Activated CD8-positive, alpha-beta memory T cell treated with anti-CD3 and anti-CD28 coated beads for 24 hours (primary cell): ENCODE results near the gene ARFGEF3.

ENCODE experiments used
- DNase-seq: peaks from one replicate; pipeline ENCODE4 v3.0.0-alpha.2; 2020

ARFGEF3 gene

DNA sequence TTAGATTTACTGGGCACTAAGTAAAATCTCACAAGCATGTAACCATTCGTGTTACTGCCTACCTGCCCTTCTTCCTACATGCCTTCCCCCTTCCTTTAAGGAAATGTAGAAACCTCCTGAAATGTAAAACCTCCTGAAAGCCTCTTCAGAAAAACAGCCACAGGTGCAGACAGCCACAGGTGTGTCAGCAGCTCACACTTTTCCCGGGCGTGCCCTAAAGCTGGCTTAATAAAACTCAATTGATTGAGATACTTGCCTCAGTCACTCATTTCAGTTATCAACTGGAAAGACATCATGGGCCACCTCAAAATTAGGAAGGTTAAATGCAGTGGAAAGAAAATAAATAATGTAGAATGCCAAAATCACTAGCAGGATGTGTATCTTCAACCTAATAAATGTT, 79.6 kb downstream of the ARFGEF3 start:
- no peak for DNase-seq

DNA sequence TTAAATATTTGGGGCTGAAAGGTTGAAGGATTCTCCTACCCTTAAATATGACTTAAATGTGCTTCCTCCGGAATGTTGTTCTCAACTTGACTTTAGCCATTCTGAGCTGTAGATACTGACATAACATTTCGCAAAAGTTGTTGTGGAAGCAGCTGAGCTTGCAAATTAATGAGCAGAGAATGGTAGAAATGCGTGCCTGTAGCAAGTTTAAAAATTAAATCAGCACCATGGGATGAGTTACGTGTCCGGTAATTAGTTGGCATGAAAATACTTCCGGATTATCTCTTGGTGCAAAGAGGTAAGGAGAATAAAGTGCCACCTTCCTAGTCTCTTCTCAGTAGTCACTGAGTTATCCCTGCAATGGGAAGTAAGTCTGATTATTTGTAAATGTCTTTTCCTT, 80.2 kb downstream of the ARFGEF3 start:
- DNase-seq: no peak

DNA sequence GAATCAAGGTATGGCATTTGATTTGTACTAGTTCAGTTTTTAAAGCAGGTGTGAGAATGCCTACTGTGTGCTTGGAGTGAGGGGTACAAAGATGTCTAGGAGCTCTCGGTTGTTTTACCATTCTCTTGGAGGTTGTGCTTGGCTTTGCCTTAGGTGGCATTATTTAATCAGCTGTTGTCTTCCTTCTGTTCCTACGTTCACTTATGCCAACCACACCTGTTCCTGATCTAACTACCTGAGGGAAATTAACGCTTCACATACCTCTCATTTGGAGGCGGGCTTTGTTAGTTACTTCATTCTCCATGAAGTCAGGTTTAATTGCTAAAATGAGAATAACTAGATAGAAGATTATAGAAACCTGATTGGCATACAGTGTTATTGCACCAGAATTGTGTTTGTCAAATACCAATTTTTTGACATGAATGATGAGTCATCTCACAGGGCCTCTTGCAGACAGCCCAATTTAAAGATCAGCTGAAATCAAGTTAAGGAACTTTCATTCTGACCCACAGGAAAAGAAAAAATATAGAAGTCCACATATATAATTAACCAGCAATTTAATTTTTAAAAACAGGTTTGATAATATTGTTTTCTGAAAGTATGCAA, 81.4 kb downstream of the ARFGEF3 start:
- DNase-seq: no peak

DNA sequence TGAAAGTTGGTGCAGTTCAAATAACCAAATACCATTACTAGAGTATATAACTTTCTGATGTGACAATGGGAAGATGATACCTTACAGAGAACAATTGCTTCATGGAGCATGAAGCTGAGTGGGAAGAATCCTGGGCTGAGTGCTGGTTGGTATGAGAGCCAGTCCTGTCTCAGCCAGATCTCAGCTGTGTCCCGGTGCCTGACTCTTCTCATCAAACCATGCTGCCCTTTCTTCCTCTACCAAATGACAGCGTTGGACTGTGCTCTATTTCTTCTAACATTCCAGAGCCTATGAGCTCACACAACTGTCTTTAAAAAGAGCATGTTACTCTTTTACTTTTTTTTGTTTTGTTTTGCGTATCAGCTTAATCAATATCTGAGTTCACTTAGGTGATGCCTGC, 84.0 kb downstream of the ARFGEF3 start:
- DNase-seq: no peak

DNA sequence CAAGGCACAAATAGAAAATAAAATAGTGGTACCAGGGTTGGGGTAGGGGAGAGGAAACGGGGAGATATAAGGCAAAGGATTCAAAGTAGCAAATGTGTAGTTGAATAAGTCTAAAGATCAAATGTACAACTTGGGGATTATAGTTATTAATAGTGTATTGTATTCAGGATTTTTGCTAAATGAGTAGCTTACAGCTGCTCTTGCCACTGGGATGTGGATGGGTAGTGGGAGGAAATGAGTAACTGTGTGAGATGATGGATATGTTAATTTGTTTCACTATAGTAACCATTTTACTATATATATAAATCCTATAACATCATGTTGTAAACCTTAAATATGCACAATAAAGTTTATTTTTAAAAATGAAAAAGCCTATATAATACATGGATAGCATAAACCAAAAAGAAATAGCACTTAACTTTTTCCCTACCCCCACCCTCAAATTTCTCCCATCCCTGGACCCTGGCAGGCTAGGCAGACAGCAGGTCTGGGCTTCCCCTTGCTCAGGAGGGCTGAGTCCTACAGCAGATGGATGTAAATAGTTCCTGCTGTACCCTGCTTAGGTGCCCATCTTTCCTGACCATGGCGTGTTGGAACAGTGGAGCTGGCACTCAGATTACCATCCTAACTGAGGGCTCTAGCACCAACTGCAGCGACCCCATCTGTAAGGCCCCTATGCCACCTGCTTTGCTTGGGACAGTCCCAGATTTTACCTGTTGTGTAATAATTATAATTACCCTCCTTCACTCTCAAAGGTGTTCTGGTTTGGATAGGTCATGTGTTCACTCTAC, 85.1 kb downstream of the ARFGEF3 start:
- DNase-seq: no peak

DNA sequence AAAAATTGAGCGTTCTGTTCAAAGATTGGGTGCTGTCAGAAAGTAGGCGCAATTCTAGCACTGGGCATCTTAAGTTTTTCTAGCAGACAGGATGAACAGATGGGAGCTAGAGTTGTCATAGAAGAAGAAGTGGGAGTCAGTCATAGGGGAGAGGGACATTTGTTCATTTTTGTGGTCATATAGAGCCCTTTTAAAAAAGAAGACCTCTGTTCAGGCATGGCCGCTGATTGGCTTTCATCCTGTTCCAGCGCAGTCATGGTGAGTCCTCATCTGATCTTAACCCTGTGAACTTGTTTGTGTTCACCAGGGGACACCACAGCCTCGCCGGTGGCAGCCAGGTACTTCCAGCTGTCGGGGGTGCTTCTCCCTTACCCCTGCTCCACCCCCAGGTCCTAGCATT, 86.3 kb downstream of the ARFGEF3 start:
- DNase-seq: no peak

DNA sequence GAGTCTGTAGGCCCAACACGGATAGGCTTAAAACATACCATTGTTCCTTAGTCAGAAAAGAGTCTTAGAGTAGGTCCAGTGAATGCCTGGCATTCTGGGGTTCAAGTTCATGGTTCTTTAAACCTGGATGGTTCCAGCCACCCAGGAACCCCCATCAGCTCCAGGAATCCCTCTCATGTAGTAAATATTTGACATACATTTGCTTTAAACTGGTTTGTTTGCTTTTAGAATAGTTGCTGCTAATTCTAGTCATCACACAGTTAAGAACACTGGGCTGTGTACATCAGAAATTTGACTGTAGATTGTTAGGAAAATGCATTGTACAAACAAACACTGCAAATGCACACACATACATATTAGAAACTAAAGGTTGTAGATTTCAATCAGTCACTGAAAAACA, 87.1 kb downstream of the ARFGEF3 start:
- no peak for DNase-seq

DNA sequence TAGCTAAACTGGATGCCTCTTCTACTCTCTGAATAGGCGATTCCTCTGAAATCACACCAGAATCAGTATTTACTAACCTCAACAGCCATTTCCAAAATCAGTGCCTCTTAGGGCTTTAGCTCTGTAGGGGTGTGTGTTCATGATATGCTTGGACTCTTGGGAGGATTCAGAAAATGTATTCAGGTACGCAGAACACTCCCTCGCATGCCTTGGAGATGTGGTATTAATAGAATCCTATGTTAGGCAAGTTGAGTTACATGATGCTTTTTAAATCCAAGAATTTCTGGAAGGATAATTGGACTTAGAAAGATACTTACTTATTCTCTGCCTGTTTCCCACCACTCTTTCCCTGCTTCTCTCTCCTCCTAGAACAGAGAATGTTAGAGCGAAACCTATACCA, 88.3 kb downstream of the ARFGEF3 start:
- no peak for DNase-seq

DNA sequence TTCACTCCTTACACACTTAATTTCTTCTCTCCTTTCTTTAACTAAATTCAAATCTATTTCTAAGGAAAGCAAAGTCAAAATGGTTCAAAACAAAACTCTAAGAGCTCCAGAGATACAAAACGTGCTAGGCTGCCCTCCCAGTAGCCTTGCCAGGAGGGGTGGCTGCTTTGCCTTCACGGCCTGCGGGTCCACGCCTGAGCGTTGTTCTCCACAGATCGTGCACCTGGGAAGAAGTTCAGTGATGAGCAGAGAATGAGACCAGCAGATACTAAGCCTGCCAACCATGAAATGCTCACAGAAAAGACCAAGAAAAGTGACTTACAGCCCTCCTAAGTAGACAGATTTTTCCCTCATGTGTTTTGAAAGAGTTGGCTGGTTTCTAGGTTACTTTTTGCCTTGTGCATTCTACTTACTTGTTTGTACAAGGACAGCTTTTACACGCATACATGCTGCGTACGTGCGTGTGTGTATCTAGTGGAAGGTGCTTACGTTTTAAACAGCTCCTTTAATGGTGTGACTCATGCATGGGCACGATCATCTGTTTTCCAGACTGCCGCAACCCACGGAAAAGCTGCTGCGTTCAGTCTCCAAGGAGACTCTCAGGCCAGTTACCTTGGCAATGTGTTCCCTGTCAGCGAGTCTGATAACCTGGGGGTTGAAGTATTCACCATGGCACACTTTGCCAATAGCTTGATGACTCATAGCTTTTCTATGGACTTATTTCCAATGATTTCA, 88.9 kb downstream of the ARFGEF3 start:
- DNase-seq: no peak

DNA sequence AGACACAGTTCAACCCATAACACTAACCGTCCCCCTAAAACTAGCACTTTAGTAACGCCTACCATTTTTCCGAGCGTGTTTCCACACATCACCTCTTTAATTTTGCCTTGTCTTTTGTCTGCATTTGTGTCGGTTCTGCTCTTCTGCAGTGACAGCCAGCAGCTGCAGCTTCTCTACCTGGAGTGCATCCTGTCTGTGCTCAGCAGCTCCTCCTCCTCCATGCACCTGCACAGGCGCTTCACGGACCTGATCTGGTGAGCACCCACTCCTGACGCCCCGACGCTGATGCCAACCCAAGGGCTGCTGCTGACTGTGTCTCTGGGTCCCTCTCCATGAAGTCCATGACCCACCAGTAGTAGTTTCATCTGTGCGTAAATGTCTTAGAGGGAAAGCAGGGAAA, 92.0 kb downstream of the ARFGEF3 start:
- no peak for DNase-seq

DNA sequence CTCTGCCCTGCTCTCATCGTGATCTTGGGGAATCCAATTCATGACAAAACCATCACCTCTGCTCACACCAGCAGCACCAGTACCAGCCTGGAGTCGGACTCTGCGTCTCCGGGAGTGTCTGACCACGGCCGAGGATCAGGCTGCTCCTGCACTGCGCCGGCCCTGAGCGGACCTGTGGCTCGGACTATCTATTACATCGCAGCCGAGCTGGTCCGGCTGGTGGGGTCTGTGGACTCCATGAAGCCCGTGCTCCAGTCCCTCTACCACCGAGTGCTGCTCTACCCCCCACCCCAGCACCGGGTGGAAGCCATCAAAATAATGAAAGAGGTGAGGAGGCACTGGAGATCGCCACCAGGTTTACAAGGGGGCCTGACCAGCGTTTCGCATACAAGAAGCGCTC, 93.7 kb downstream of the ARFGEF3 start:
- no peak for DNase-seq

DNA sequence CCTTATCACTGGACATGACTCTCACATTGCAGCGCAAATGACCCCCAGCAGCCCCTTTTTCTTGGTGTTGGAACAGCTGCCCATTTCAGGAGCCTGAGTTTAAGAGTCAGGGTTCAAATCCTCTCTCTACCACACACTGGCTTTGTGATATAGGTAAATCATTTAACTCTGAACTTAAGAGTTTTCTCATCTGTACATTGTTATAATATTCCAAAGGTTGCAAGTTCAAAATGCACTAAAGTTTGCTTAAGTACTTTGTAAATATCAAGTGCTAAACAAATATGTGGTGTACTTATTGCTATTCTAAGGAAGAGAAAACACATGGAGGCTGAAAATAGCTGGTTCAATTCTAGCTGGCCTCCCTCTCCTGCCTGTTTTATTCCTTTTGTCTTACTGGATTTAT, 95.9 kb downstream of the ARFGEF3 start:
- DNase-seq: no peak

DNA sequence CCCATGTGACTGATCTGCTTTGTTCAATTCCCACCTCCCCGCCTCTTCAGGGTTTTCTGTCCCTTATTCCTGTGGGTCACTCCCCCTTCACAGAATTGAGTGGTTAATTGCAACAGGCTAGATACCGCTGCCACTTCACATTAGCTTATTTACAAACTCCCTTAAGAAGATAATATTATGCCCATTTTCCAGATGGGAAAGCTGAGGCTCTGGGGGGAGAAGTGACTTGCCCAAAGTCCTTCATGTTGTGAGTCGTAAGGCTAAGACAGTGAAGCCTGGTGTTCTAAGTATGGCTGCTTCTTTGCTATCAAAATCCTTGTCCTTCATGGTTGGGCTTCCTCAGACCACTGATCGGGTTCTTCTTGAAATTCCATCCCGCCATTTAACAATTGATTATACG, 96.5 kb downstream of the ARFGEF3 start:
- DNase-seq: no peak

DNA sequence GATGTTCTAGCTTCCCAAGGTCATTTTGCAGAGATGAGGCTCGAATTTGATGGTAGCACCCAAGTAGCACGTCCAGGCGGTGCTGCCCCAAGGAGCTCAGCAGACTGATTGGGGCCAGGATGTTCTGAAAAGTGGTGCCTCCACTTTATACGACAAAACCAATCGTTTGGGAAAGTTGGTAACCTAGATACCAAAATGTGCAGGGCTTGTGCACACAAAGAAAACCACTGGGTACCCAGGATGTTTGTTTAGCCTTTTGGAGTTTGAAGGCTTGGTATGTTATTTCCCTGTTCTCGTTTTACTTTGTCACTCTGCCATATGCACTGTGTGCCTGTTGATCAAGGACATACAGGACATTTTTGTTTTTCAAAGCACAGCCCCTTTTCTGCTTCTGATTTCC, 97.3 kb downstream of the ARFGEF3 start:
- no peak for DNase-seq

DNA sequence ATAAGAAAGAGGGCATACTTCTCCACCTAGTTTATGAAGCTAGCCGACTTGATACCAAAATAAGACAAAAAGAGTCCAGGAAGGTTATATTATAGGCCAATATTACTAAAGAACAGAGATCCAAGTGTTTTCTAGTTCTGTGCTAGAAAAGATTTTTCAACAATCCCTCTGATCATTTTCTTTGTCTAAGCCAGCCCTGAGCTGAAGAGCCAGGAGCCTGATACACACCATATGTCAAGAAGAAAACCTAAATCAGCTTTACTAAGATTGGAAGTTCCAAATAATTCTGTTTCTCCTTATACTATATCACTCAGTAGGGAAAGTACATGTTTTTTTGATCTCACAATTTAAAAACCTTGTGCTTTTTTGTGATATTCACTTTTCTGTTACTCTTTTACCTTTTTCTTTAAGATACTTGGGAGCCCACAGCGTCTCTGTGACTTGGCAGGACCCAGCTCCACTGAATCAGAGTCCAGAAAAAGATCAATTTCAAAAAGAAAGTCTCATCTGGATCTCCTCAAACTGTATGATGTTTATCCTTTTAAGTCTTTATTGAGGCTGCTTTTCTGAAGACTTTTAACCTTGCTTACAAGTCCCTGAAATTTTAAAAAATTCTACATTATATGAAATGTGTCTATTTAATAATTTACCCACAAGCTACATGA, 99.5 kb downstream of the ARFGEF3 start:
- DNase-seq: no peak

DNA sequence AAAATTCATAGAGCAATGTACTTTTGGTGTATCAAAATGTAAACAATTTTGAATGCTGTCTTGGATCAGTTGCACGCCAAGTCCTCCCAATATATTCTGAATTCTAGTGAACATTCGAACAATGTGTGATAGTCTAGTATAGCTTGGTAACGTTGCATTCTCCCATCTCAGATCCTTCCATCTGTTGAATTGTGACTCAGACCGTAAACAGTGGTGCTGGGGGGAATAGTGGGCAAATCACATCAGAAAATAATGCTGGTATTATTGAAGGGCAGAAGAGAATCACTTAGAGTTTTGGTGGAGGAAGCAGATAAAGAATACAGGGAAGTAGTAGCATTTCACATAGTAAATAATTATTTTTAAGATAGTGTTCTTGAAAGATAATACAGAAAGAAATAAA, 102.2 kb downstream of the ARFGEF3 start:
- no peak for DNase-seq

DNA sequence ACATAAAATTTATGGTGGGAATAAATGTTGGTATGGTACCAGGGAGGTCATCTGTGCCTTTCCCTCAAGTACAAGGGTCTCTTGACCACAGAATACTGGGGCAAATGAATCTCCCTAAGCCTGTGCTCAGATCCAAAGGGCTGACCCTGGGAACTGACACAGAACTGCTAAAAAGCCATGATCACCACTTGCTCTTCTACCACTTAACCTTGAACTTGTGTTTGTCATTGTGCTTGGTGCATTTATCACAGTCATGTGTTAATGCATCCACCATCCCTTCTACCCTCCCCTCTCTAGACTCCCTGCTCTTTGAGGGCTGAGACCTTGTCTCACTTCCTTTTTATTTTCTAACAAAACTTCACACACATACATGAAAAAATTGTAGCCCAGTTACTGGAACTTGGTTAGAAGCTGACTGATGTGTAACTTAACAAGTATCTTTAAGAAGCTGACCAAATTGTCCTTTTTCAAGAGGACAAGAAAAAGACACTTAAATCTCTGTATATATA, 102.7 kb downstream of the ARFGEF3 start:
- no peak for DNase-seq

DNA sequence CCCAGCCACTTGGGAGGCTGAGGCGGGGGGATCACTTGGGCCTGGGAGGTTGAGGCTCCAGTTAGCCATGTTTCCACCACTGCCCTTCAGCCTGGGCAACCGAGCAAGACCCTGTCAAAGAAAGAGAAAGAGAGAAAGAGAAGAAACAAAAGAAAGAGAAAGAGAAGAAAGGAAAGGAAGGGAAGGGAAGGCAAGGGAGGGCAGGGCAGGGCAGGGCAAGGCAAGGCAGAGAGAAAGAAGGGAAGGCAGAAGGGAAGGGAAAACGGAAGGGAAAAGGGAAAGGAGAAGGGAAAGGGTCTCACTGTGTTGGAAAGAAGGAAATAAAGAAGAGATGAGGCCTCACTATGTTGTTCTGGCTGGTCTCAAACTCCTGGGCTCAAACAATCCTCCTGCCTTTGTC, 104.4 kb downstream of the ARFGEF3 start:
- DNase-seq: no peak

DNA sequence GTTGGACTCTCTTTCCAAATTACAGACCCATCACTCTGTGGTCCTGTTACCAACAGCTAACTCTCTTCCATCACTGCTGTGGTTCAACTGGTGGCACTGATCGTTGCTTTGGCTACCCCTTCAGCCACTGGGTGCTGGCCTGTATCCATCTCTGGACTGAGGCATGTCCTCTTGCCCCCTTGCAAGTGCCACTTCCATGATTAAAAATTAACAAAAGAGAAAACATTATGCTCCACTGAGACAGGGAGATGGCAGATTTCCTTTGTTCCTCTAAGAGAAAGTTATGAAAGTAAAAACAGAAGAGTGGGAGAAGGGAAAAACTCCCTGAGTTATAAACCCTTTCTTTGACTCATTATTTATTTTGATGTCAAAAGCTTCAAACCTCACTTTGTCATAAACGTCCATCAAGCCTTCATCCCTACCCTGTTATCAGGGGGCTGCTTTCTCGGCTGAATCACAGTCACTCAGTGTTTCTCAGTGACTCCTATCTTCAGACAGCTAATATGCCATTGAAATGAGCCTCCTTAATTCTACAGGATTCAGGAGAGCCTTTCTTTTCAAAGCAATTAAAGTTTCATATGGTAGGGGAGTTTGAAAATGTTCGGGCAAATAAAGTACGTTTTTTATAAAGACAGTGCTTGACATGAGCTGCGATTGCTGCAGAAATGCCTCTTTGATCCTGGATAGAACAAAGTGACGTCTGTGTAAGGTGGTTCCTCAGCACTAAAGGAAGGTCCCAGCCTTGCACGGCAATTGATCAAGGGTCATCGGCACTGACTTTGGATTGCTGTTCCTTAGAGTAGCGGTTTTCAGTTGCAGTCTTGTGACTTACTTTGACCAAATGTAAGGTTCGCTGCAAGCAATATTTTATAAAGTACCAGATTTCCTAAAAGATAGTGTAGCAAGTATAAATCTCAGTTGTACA, 106.5 kb downstream of the ARFGEF3 start:
- no peak for DNase-seq

DNA sequence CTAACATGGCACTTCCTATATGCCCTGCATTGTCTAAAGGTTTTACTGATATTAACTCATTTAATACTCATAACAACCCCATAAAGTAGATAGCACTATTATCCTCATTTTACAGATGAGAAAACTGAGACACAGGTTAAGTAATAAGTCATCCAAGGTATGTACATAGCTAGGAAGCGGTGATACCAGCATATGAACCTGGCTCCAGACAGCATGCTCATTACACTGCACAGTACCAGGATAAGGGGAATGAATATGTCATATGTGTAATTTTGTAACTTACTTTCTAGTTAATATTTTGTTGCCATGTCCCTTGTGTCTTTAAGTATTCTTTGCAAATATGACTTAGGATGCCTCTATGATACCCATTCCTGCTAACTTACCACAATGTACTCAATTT, 109.7 kb downstream of the ARFGEF3 start:
- no peak for DNase-seq

DNA sequence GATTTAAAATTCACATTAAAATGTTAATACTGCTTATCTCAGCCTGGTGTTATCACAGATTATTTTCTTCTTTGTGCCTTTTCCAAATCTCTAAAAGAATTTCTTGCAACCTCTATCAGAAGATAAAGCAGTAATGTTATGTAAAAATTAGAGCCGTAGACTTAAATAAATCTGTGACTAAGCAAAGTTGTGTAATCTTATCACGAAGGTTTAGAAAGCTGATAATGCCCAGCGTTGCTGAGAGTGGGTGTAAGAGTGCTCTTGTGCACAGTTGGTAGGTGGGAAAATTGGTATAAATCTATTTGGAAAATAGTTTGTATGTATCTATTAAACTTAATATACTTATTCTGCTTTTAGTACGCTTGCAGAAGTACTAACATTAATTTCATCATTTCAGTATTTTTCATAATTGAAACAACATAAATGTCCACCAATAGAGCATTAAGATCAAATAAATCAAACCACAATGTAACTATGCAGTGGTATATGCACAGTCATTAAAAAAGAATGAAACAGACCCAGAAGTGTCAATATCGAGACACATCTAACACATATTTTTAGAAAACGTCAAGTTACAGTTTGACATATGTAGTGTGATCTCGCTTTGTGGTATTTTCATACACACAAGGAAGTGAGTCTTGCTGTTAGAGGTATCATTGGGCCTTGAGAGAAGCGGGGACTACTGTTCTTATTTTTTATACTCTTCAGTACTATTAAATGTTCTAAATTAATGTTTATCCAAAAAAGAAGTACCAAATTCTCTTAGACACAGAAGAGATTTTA, 111.0 kb downstream of the ARFGEF3 start:
- DNase-seq: no peak

DNA sequence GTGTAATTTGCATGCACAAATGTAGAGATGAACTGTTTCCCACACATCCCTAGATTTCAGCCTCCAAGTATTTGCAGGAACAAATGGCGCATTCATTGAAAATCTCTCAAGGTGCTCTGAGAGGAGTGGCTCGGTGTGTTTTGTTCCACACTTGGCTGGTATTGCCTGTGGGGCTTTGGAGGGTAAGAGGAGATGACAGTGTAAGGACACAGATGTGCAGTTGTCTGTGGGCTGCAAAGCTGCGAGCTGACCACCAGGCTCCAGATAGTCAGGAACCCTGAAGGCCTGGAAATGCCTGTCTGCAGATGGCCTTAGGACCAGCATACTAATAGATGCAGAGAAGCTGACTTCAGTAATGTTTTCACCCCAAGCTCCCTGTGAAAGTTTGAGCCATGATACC, 114.2 kb downstream of the ARFGEF3 start:
- DNase-seq: no peak
